HAP-1 (cell line): ENCODE measurements around the gene TUT4.
A peak's percentile ranks its signal among the peaks of the same experiment; 100 is the strongest.

Source experiments
- DNase-seq, 2 experiments: peaks; one replicate each; pipeline ENCODE4 v3.0.0-alpha.2; 2016 to 2020; ENCODE audit warnings: low spot score in 2 of 2
- H3K27me3 ChIP-seq: fragments of 250-450 bp; sonication (Bioruptor Pico); 2 replicates; pipeline ENCODE4 v1.5.1; 2020; ENCODE audit warnings: low read depth, mild to moderate bottlenecking, moderate library complexity
- H3K36me3 ChIP-seq: fragments of 250-450 bp; sonication (Bioruptor Pico); replicated peaks from 2 replicates; pipeline ENCODE4 v1.5.1; 2020; ENCODE audit warnings: mild to moderate bottlenecking
- H3K4me1 ChIP-seq: fragments of 250-450 bp; sonication (Bioruptor Pico); 2 replicates; pipeline ENCODE4 v1.5.1; 2020; ENCODE audit warnings: mild to moderate bottlenecking
- H3K4me3 ChIP-seq: fragments of 250-450 bp; sonication (Bioruptor Pico); 2 replicates; pipeline ENCODE4 v1.5.1; 2020; ENCODE audit warnings: mild to moderate bottlenecking, moderate library complexity
- H3K9me3 ChIP-seq: fragments of 250-450 bp; sonication (Bioruptor Pico); 2 replicates; pipeline ENCODE4 v1.5.1; 2020; ENCODE audit warnings: mild to moderate bottlenecking, moderate library complexity
- in situ Hi-C: fragments of 300-500 bp; cut with MboI; formaldehyde crosslinking; loops from 3 replicates; pipeline ENCODE4 v1.14.3; 2020; ENCODE audit warnings: low sequenced_read_pairs, inconsistent platforms, mixed read lengths

The TUT4 gene, protein sequence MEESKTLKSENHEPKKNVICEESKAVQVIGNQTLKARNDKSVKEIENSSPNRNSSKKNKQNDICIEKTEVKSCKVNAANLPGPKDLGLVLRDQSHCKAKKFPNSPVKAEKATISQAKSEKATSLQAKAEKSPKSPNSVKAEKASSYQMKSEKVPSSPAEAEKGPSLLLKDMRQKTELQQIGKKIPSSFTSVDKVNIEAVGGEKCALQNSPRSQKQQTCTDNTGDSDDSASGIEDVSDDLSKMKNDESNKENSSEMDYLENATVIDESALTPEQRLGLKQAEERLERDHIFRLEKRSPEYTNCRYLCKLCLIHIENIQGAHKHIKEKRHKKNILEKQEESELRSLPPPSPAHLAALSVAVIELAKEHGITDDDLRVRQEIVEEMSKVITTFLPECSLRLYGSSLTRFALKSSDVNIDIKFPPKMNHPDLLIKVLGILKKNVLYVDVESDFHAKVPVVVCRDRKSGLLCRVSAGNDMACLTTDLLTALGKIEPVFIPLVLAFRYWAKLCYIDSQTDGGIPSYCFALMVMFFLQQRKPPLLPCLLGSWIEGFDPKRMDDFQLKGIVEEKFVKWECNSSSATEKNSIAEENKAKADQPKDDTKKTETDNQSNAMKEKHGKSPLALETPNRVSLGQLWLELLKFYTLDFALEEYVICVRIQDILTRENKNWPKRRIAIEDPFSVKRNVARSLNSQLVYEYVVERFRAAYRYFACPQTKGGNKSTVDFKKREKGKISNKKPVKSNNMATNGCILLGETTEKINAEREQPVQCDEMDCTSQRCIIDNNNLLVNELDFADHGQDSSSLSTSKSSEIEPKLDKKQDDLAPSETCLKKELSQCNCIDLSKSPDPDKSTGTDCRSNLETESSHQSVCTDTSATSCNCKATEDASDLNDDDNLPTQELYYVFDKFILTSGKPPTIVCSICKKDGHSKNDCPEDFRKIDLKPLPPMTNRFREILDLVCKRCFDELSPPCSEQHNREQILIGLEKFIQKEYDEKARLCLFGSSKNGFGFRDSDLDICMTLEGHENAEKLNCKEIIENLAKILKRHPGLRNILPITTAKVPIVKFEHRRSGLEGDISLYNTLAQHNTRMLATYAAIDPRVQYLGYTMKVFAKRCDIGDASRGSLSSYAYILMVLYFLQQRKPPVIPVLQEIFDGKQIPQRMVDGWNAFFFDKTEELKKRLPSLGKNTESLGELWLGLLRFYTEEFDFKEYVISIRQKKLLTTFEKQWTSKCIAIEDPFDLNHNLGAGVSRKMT (N-terminal part only)

DNA sequence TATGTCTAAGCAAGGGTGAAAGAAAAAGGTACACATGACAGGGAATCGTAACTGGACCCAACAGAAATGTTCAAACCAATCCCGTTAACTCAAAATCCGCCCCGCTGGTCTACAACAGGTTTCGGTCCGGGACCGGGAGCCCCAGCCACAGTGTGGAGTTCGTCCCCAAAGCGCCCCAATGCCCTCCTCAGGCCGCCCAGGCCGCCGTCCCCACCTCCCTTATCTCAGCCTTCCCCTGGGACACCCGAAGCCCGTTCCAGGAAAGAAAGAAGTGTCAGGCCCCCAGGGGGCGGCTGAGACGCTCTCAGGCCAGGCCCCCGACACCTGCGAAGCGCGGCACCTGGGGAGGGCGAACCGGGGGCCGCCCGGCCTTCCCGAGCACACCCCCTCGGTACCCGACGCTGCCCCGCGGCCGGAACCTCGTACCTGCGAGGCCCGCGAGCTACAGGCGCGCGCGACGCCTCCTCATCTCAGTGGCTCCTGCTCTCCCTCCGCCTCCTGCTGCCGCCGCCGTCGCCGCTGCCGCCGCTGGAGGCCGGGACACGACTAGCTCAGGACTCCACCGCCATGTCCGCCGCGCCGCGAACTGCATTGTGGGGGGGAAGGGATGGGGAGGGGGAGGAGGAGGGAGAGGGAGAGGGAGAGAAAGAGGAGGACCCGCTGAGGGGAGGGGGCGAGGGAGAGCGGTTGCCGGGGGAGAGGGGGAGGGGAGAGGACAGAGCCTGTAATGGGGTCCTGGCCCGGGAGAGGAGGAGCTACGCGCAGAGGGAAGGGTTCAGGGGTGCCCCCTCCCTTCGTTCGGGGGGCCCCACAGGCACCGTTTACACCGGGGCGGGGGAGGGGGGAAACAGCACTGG lies at the start of gene TUT4:
Gene TUT4 (minus strand): TSS at position 588 of the 857 bp plus-strand sequence. CDS start 26,812 bp downstream, outside the sequence.
- H3K36me3 ChIP-seq = no peaks in the 10 kb centered on the region
- no peaks in the 10 kb centered on the region for H3K9me3 ChIP-seq
- in situ Hi-C loops = no loop called here
- peaks cover 20% of the 10 kb centered on the region for H3K4me1 ChIP-seq
- H3K4me3 ChIP-seq = peak within 1 kb of the TSS; percentile 70
- no peaks in the 10 kb centered on the region for H3K27me3 ChIP-seq
- DNase-seq = peak; percentile 84 to 94

- peaks cover 22% of the 10 kb centered on the region for H3K4me1 ChIP-seq
- H3K4me3 ChIP-seq = peak within 1 kb of the TSS; percentile 38
- peaks cover 6% of the 10 kb centered on the region for H3K36me3 ChIP-seq
- in situ Hi-C loops = no loop called here
- peak; percentile 17 to 66 for DNase-seq
- no peaks in the 10 kb centered on the region for H3K27me3 ChIP-seq
- H3K9me3 ChIP-seq = no peaks in the 10 kb centered on the region
Measured at GRCh38 chr1:52601991-52602855, 49.3 kb upstream of the TUT4 start, which contains the start of gene GPX7. Gene GPX7 (plus strand): TSS chr1:52602371. CDS start chr1:52602410, 39 bp downstream.

DNA sequence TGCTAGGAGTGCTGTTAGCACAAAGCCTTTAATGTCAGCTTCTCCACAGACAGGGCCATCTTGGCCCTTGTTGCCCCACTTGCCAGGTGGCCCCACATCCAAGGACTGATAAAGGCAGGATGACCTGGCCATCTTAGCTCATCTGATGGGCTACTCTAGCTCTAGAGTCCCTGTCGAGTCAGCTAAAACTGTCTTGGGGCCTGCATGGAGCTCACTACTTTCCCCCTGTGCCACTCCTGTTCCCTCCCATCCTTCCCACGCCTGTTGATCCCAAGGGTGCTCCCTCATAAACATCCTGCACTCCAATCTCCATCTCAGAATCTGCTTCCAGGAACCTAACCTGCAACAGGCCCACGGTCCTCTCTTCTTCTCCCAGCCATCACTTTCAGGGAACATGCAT lies 48.6 kb upstream of the TUT4 start:
- Histone ChIP-seq H3K9me3 (no peaks in the 10 kb centered on the region), H3K4me3 (no peak overlapping the region; the same call in 1 of the 2 replicates), H3K4me1 (peaks cover 22% of the 10 kb centered on the region), H3K36me3 (no peaks in the 10 kb centered on the region; the same call in 1 of the 2 replicates), H3K27me3 (no peaks in the 10 kb centered on the region)
- in situ Hi-C loops = no loop called here
- DNase-seq = no peak

GRCh38 chr1:52600533-52601179 lies 47.8 kb upstream of the TUT4 start:
- Histone ChIP-seq H3K4me3 (no peak overlapping the region), H3K4me1 (peaks cover 22% of the 10 kb centered on the region), H3K27me3 (no peaks in the 10 kb centered on the region), H3K9me3 (no peaks in the 10 kb centered on the region), H3K36me3 (no peaks in the 10 kb centered on the region; the same call in 1 of the 2 replicates)
- no peak for DNase-seq
- in situ Hi-C loops = no loop called here

DNA sequence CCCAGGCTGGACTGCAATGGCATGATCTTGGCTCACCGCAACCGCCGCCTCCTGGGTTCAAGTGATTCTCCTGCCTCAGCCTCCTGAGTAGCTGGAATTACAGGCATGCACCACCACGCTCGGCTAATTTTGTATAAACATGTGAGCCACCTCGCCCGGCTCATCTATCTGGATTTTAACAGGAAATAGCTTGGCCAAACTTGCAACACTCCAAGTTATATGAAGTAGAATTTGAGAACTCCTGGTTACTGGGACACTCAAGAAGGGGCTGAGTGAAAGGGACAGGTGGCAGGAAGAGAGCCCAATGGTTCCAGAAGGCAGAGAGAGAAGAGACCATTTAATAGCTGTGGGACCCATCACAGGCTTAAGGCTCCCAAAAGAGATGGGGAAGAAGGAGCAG lies 46.3 kb upstream of the TUT4 start:
- Histone ChIP-seq H3K36me3 (no peaks in the 10 kb centered on the region; the same call in 1 of the 2 replicates), H3K9me3 (no peaks in the 10 kb centered on the region), H3K27me3 (no peaks in the 10 kb centered on the region; the same call in 1 of the 2 replicates), H3K4me1 (peaks cover 22% of the 10 kb centered on the region), H3K4me3 (no peak overlapping the region)
- in situ Hi-C loops = no loop called here
- DNase-seq = no peak

GRCh38 chr1:52598729-52599128 lies 45.8 kb upstream of the TUT4 start:
- no peak for DNase-seq
- in situ Hi-C loops = no loop called here
- Histone ChIP-seq H3K27me3 (no peaks in the 10 kb centered on the region; the same call in 1 of the 2 replicates), H3K9me3 (no peaks in the 10 kb centered on the region), H3K36me3 (no peaks in the 10 kb centered on the region), H3K4me1 (peaks cover 17% of the 10 kb centered on the region), H3K4me3 (no peak overlapping the region)

GRCh38 chr1:52597912-52598311 lies 45.0 kb upstream of the TUT4 start:
- no peak for DNase-seq
- in situ Hi-C loops = no loop called here
- no peaks in the 10 kb centered on the region; the same call in 1 of the 2 replicates for H3K27me3 ChIP-seq
- no peaks in the 10 kb centered on the region for H3K9me3 ChIP-seq
- H3K4me1 ChIP-seq = peaks cover 9% of the 10 kb centered on the region
- H3K36me3 ChIP-seq = no peaks in the 10 kb centered on the region
- no peak overlapping the region for H3K4me3 ChIP-seq

DNA sequence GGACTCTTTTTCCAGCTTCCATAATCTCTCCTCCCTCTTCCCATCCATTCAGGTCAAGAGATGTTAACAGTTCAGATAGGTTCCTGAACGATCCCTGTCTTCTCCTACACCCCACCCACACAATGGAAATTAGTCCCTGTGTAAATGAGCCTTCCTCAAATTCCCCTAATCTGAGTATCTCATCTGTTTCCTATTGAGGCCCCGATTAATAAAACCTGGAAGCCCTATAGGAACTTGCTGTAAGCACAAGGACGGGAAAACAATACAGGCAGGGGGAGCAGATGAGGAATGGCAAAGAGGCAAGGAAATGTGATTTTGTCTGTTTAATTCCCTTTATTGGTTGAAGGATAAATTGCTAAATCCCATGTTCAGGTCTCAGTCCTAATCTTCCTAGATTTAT lies 42.2 kb upstream of the TUT4 start:
- in situ Hi-C loops = no loop called here
- H3K4me3 ChIP-seq = no peak overlapping the region
- DNase-seq = no peak
- no peaks in the 10 kb centered on the region for H3K4me1 ChIP-seq
- no peaks in the 10 kb centered on the region for H3K36me3 ChIP-seq
- no peaks in the 10 kb centered on the region; the same call in 1 of the 2 replicates for H3K27me3 ChIP-seq
- H3K9me3 ChIP-seq = 0 out of 2 replicates have a peak, but pooled peaks cover 2% of the 10 kb centered on the region

DNA sequence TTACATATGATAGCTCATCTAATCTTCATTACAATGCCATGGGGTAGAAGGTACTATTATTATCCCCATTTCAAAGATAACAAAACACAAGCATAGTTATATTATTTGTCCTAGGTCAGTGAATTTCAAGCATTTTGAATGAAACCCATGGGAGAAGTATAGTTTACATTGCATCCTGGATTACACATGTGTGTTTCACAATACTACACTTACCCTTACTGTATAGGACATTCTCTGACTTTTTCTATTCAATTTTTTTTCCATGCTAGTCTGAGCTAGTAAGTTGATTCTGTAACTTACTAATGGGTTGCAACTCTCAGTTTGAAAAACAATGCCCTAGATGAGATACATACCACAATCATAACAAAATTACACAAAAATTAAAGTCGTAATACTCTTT lies 40.6 kb upstream of the TUT4 start:
- H3K9me3 ChIP-seq = 0 out of 2 replicates have a peak, but pooled peaks cover 2% of the 10 kb centered on the region
- H3K36me3 ChIP-seq = no peaks in the 10 kb centered on the region
- no peaks in the 10 kb centered on the region; the same call in 1 of the 2 replicates for H3K27me3 ChIP-seq
- in situ Hi-C loops = no loop called here
- H3K4me1 ChIP-seq = no peaks in the 10 kb centered on the region
- DNase-seq = no peak
- no peak overlapping the region for H3K4me3 ChIP-seq

- Histone ChIP-seq H3K9me3 (0 out of 2 replicates have a peak, but pooled peaks cover 2% of the 10 kb centered on the region), H3K27me3 (no peaks in the 10 kb centered on the region; the same call in 1 of the 2 replicates)
Measured at GRCh38 chr1:52592637-52593323, 39.9 kb upstream of the TUT4 start.

DNA sequence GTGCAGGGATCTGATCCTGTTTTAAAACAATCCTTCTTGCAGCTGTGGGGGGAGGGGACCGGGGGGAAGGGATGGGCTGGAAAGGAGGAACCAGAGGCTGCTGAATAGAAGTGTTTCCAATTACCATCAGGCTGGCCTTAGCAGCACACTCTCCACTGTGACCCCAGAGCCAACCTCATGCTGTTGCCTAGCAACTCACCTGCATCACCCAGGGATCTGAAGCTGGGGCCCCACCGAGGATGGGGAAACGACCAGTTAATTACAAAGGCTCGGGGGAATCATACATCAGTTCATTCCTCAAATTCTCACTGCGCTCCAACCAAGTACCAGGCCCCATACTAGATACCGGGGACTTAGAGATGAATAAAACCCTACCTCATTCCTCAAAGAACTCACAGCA lies 37.4 kb upstream of the TUT4 start:
- in situ Hi-C loops = no loop called here
- no peak for DNase-seq
- H3K36me3 ChIP-seq = no peaks in the 10 kb centered on the region
- no peaks in the 10 kb centered on the region; the same call in 1 of the 2 replicates for H3K27me3 ChIP-seq
- H3K4me1 ChIP-seq = no peaks in the 10 kb centered on the region
- H3K4me3 ChIP-seq = no peak overlapping the region
- H3K9me3 ChIP-seq = 0 out of 2 replicates have a peak, but pooled peaks cover 2% of the 10 kb centered on the region

More at GRCh38 chr1:52592637-52593323, 39.9 kb upstream of the TUT4 start:
- H3K4me3 ChIP-seq = no peak overlapping the region
- no peaks in the 10 kb centered on the region for H3K4me1 ChIP-seq
- H3K36me3 ChIP-seq = no peaks in the 10 kb centered on the region
- DNase-seq = no peak
- in situ Hi-C loops = no loop called here
